Upper lobe of left lung (tissue), 6 donors: Measurements from ENCODE around the gene IGIP. TPM values are rescaled to one million over a fixed set of nuclear protein-coding genes. Genes with fewer than 3 reads are reported as not detected.

Source experiments
- ATAC-seq, 2 donors: fragments of 200-7000 bp; cut with Tn5 transposase; one replicate each; pipeline ENCODE4 v1.9.1; 2022; ENCODE audit warnings: mild to moderate bottlenecking in 2 of 2, moderate library complexity in 2 of 2; ENCODE audit not compliant: low FRiP score in 2 of 2
- DNase-seq, 2 donors: peaks; one replicate each; pipeline ENCODE4 v3.0.0-alpha.2; 2019 to 2020
- H3K27ac ChIP-seq, 4 donors: fragments of 200-600 bp; sonication (generic); one replicate each; pipeline ENCODE4 v1.5.1; 2016 to 2019
- H3K27me3 ChIP-seq, 4 donors: fragments of 200-600 bp; sonication (generic); one replicate each; pipeline ENCODE4 v1.5.1; 2017 to 2019
- H3K36me3 ChIP-seq, 4 donors: fragments of 200-600 bp; sonication (generic); one replicate each; pipeline ENCODE4 v1.5.1; 2016 to 2019
- H3K4me1 ChIP-seq, 4 donors: fragments of 200-600 bp; sonication (generic); one replicate each; pipeline ENCODE4 v1.5.1; 2018 to 2019
- H3K4me3 ChIP-seq, 4 donors: fragments of 200-600 bp; sonication (generic); one replicate each; pipeline ENCODE4 v1.5.1; 2017 to 2019; ENCODE audit warnings: mild to moderate bottlenecking in 2 of 4, moderate library complexity in 1 of 4
- H3K9me3 ChIP-seq, 4 donors: fragments of 200-600 bp; sonication (generic); one replicate each; pipeline ENCODE4 v1.5.1; 2018 to 2019
- CTCF ChIP-seq, 6 experiments: fragments of 450-650 bp in 4 of 6; fragments of 200-600 bp in 2 of 6; sonication (generic) in 2 of 6; IDR thresholded peaks; one replicate each; pipeline ENCODE4 v1.5.1; 2016 to 2019; ENCODE audit warnings: antibody characterized with exemption in 6 of 6
- EP300 ChIP-seq, 4 donors: sonication (generic); formaldehyde crosslinking; IDR thresholded peaks; one replicate each; pipeline ENCODE4 v1.5.1; 2017; ENCODE audit warnings: antibody characterized with exemption in 4 of 4, control low read depth in 2 of 4
- POLR2A ChIP-seq, 4 donors: fragments of 450-650 bp; IDR thresholded peaks; one replicate each; pipeline ENCODE4 v1.5.1; 2016 to 2017; ENCODE audit warnings: antibody characterized with exemption in 4 of 4, mild to moderate bottlenecking in 2 of 4
- POLR2AphosphoS5 ChIP-seq, 2 donors: sonication (generic); formaldehyde crosslinking; IDR thresholded peaks; one replicate each; pipeline ENCODE4 v1.5.1; 2017; ENCODE audit warnings: antibody characterized with exemption in 2 of 2
- WGBS, 2 donors: methylation state at CpG; one replicate each; pipeline ENCODE4 v1.1.5; 2017 to 2018; 5-methylcytosine and 5-hydroxymethylcytosine counted together
- total RNA-seq, 6 donors: library from RNA; depleted of rRNA in 4 of 6; stranded (reverse); fragments of >200 nt in 4 of 6; gene quantifications; one replicate each; pipeline versions ENCODE4 v1.1.0 to v1.2.1, GENCODE V29; 2016 to 2021
- donor health status: DM: no; HTN: no; CAD: no; lungs with moderate emphysema.
- donor health status: DM: no; HTN: yes; CAD: no; lungs with severe emphysema.

IGIP gene
- total RNA-seq, 6 donors from 2014 or later = 8.4 to 32.8 (median 11.8) TPM

GRCh38 chr5:140159014-140159927, 33.5 kb downstream of the IGIP start:
- H3K4me3 ChIP-seq = no peak overlapping the region
- DNase-seq = no peak
- 77% methylated on average over 7 of the region's 7 CpGs for WGBS, 2 donors
- H3K36me3 ChIP-seq = no peaks in the 10 kb centered on the region
- no peaks in the 10 kb centered on the region for H3K27me3 ChIP-seq
- TF ChIP-seq POLR2A (IDR thresholded peaks at IDR 0.05) (no peak), POLR2AphosphoS5 (IDR thresholded peaks at IDR 0.05) (no peak), EP300 (IDR thresholded peaks at IDR 0.05) (no peak)
- H3K4me1 ChIP-seq = peaks cover 11 to 32% (median 22%) of the 10 kb centered on the region in 4 donors
- ATAC-seq = no peak
- no peaks in the 10 kb centered on the region for H3K9me3 ChIP-seq
- no peak overlapping the region for H3K27ac ChIP-seq

- no peak for TF ChIP-seq CTCF (IDR thresholded peaks at IDR 0.05)
- TF ChIP-seq POLR2A (IDR thresholded peaks at IDR 0.05) = no peak
- TF ChIP-seq POLR2AphosphoS5 (IDR thresholded peaks at IDR 0.05) = no peak
- TF ChIP-seq EP300 (IDR thresholded peaks at IDR 0.05) = no peak
- ATAC-seq (no peak), DNase-seq (peak in 1 of 2 donors; percentile 59)
- Histone ChIP-seq H3K4me3 (no peak overlapping the region), H3K4me1 (peaks cover 18 to 25% (median 23%) of the 10 kb centered on the region in 4 donors), H3K36me3 (no peaks in the 10 kb centered on the region), H3K9me3 (no peaks in the 10 kb centered on the region), H3K27me3 (no peaks in the 10 kb centered on the region), H3K27ac (peak overlapping the region in 3 of 4 donors; percentile 13 to 18 (median 17))
- 75 to 79% methylated on average over 5 of the region's 5 CpGs for WGBS, 2 donors
Measured at GRCh38 chr5:140162275-140162674, 36.5 kb downstream of the IGIP start.

GRCh38 chr5:140162781-140163180, 37.0 kb downstream of the IGIP start:
- Histone ChIP-seq H3K27ac (peak overlapping the region in 2 of 4 donors; percentile 13 to 17), H3K4me1 (peaks cover 14 to 21% (median 20%) of the 10 kb centered on the region in 4 donors), H3K4me3 (no peak overlapping the region), H3K36me3 (no peaks in the 10 kb centered on the region), H3K9me3 (no peaks in the 10 kb centered on the region), H3K27me3 (no peaks in the 10 kb centered on the region)
- DNase-seq = no peak
- TF ChIP-seq EP300 (IDR thresholded peaks at IDR 0.05) (no peak), POLR2A (IDR thresholded peaks at IDR 0.05) (no peak), POLR2AphosphoS5 (IDR thresholded peaks at IDR 0.05) (no peak), CTCF (IDR thresholded peaks at IDR 0.05) (no peak)
- WGBS, 2 donors = 69 to 73% methylated on average over 3 to 5 of the region's 5 CpGs
- ATAC-seq = peak in 1 of 2 donors; percentile 16

- WGBS, 2 donors = 39 to 58% methylated on average over 5 of the region's 5 CpGs
- H3K36me3 ChIP-seq = no peaks in the 10 kb centered on the region
- no peak overlapping the region for H3K4me3 ChIP-seq
- peak overlapping the region; percentile 46 to 71 (median 66) for H3K27ac ChIP-seq
- peak in 1 of 2 donors; percentile 61 for DNase-seq
- H3K4me1 ChIP-seq = peaks cover 14 to 23% (median 21%) of the 10 kb centered on the region in 4 donors
- ATAC-seq = peak; percentile 25 to 89
- TF ChIP-seq POLR2AphosphoS5 (IDR thresholded peaks at IDR 0.05) (peak in 1 of 2 donors; percentile 25), POLR2A (IDR thresholded peaks at IDR 0.05) (no peak), EP300 (IDR thresholded peaks at IDR 0.05) (peak in 2 of 4 donors; percentile 9 to 26), CTCF (IDR thresholded peaks at IDR 0.05) (no peak)
- H3K9me3 ChIP-seq = no peaks in the 10 kb centered on the region
- H3K27me3 ChIP-seq = no peaks in the 10 kb centered on the region
Measured at GRCh38 chr5:140165101-140165922, 39.6 kb downstream of the IGIP start.

- TF ChIP-seq POLR2AphosphoS5 (IDR thresholded peaks at IDR 0.05) (no peak), POLR2A (IDR thresholded peaks at IDR 0.05) (no peak), CTCF (IDR thresholded peaks at IDR 0.05) (no peak), EP300 (IDR thresholded peaks at IDR 0.05) (no peak)
- no peaks in the 10 kb centered on the region for H3K9me3 ChIP-seq
- peak overlapping the region; percentile 46 to 71 (median 66) for H3K27ac ChIP-seq
- H3K27me3 ChIP-seq = no peaks in the 10 kb centered on the region
- ATAC-seq = no peak
- H3K4me1 ChIP-seq = peaks cover 14 to 23% (median 21%) of the 10 kb centered on the region in 4 donors
- no peaks in the 10 kb centered on the region for H3K36me3 ChIP-seq
- 48 to 56% methylated on average over 4 of the region's 4 CpGs for WGBS, 2 donors
- no peak overlapping the region for H3K4me3 ChIP-seq
- no peak for DNase-seq
Measured at GRCh38 chr5:140165923-140166270, 40.2 kb downstream of the IGIP start.
